Medulla oblongata (tissue), 1 donor: Measurements from ENCODE around the gene CHD5.

Source experiments
- DNase-seq: peaks from one replicate; pipeline ENCODE4 v3.0.0-alpha.2; 2015; ENCODE audit errors: extremely low spot score

The CHD5 gene

DNA sequence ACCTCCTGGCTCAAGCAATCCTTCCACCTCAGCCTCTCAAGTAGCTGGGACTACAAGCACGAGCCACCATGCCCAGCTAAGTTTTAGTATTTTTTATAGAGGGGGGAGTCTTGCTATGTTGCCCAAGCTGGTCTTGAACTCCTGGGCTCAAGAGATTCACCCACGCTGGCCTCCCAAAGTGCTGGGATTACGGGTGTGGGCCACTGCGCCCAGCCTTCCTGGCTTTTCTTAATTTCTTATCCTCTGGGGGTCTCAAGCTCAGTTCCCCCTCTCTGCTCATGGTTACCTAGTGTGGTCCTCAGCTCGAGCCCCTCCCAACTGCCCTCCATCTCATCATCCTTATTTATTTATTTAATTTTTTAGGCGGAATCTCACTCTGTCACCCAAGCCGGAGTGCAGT is 22.1 kb upstream of the CHD5 start:
- no peak for DNase-seq

DNA sequence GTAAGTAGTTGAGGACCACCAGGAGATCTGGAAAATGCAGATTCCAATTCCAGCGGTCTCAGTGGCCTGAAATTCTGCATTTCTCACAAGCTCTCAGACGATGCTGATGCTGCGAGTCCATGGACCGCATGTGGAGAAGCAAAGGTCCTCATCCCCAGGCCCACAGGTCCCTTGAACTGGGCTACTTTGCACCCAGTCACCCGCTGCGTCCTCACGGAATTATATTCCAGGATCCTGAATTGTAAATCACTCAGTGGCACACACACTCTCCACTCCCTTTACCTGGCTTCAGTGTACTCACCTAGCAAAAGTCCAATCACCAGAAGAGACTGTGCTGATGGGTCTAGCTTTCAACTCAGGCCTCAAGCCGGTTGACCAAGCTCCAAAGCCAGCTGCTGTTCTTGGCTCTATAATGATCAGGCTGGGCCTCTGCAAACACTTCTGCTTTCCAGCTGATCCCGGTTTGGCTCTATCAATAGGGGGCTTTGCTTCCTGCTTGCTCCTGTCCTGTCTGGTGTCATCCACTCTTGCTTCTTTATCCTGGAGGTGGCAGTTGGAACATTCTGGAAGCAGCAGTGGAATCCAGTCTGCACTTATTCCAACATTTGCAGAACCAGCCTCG is 20.2 kb upstream of the CHD5 start:
- DNase-seq, result no peak

- DNase-seq, result peak; percentile 99
Observed at GRCh38 chr1:6199298-6200187, 19.4 kb upstream of the CHD5 start, which contains the start of gene RPL22. Gene RPL22 (minus strand): TSS chr1:6199595. CDS start chr1:6199573, 22 bp downstream.

GRCh38 chr1:6198646-6199297 is 18.7 kb upstream of the CHD5 start:
- no peak for DNase-seq

- DNase-seq, result no peak
Observed at GRCh38 chr1:6197746-6198427, 17.8 kb upstream of the CHD5 start.

DNA sequence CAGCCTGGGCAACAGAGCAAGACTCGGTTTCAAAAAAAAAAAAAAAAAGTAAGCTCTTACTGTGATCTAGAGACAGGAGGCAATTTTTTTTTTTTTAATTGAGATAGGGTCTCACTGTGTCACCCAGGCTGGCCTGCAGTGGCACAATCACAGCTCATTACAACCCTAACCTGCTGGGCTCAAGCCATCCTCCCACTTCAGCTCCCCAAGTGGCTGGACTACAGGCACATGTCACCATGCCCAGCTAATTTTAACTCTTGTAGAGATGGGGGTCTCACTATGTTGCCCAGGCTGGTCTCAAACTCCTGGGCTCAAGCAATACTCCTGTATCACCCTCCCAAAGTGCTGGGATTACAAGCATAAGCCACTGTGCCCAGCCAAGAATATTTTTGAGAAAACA is 11.8 kb upstream of the CHD5 start:
- DNase-seq, result no peak

DNA sequence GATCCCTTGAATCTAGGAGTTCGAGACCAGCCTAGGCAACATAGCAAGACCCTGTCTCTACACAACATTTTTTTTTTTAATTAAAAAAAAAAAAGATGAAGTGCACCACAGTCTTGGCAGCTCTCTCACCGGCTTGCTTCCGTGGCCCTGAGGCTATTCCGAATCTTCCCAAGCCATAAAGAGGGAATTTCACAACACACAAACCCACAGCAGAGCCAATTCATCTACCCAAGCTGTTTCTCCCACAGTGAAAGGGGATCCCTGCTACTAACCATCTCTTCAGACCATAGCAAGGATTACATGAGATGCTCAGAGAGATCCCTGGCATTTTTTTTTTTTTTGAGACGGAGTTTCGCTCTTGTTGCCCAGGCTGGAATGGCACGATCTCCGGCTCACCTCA is 8.3 kb upstream of the CHD5 start:
- DNase-seq, result no peak

DNA sequence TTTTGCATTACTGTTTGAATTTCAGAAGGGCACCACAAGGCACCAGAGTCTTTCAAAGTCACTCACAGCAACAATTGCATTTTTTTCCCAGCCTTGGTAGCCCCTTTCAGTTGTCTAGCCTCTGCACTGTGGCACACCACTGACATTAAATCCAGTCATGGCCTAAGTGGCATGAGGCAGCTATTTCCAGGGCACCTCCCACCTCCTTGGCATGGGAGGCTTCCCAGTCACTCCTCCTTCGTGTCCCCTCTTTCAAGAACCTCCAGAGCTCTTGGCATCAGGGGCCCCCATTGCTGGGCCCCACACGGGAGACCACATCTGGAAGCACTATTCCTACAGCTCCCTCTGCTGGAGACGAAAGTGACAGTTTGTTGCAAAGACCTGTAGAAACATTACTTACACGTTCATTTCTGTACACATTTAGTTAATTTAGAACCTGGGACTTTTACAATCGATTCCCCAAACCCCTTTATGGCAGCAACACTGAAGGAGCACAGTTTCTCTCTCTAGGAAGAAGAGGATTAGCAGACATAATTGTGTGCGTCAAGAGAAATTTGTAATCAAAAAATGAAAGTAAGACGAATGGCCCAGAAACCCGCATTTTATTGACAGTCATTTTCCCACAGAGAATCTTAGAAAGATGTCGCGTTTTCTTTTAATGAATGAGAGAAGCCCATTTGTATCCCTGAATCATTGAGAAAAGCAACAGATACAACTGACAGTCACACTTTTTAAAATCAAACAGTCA is 5.7 kb upstream of the CHD5 start:
- peak; percentile 16 for DNase-seq

DNA sequence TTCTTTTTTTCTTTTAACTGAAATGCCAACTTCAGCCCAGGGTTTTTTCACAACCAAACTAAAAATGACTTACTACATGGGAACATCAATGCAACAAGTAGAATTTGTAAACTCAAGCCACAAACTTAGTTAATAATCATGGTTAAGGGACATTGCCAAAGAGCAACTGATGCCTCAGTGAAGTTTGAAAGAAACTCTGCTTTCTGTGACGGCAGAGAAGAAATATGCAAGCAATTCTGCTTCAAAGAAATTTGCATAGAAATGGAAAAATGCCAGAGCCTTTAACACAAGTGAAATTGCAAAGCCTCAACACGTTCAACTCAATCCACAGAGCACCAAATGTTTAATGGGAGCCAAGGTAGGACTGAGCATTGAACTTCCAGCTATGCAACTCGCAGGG is 5.0 kb upstream of the CHD5 start:
- no peak for DNase-seq

DNA sequence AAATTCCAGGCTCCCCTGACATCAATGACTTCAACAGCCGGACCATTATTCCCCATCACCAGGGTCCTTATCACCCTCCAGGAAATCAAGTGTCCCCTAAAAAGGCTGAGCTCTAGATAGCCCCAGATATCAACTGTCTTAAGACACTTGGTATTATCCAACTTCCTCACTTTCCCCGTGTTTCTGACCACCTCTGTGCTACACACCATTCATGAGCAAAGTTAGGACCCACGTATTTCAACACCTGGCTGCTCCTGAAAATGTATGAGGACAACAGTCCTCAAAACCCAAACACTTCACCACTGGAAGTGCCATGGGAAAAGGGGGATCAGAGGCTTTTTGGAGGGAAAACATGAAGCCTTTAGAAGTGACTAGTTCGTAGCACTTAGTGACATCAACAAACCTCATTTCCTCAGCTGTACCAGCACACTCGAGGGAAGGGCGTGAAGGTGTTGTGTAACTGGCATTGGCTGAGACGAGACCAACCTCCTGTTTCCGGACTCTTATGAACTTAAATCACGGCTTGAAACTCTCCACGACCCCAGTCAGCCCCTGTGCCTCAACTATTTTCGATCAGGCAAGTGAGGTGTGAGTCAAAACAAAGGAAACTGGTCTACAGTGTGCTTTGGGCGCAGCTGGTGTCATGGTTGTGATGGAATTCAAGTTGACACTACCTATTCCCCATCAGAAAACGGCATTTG is 4.1 kb upstream of the CHD5 start:
- no peak for DNase-seq

- DNase-seq, result no peak
Observed at GRCh38 chr1:6183520-6183989, 3.4 kb upstream of the CHD5 start.

DNA sequence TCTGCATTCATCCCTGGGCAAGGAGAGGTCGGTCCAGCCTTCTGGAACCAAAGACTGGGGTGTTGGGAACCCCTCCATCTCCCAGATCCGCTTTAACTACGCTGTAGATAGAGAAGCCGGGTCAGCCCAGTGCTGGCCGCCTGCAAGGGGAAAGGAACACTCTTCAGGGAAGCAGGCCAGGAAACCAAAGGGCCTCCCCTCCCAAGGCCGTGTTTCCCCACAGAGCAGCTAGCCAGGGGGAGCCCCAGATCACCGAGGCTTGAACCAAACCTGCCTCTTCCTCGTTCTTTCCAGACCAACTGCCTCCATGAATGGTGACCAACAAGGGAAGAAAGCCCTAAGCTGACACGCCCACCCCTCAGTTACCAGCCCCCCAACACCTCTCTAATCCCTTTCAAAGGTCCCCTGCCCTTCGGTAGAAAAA is 1.2 kb upstream of the CHD5 start:
- no peak for DNase-seq

DNA sequence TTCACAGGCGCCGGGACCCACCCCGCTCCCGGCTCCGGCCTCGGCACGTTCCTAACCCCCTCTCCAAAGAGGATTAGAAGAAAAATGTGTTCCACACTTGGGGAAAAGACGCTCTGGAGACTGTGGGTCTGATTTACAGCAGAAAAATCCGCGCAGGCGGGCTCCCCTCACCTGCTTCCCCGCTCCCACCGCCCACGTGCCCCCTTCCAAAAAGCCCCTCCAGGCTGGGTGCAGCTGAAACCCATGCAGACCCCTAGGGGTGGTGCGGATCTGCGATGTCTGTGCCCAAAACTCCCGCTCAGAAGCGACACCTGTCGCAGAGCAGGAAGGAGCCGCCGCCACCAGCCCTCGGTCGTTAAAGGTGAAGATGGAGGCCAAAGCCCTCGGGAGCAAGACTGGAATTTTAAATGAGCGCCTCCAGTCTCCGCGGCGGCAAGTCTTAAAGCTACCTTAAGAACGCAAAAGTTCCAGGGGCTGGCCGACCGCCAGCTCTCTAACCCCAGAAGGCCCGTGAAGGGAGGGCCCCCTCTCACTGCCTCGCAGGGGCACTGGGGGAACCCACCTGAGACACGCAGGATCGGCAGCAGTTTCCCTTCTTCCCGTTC is 688 bp upstream of the CHD5 start:
- DNase-seq, result no peak

DNA sequence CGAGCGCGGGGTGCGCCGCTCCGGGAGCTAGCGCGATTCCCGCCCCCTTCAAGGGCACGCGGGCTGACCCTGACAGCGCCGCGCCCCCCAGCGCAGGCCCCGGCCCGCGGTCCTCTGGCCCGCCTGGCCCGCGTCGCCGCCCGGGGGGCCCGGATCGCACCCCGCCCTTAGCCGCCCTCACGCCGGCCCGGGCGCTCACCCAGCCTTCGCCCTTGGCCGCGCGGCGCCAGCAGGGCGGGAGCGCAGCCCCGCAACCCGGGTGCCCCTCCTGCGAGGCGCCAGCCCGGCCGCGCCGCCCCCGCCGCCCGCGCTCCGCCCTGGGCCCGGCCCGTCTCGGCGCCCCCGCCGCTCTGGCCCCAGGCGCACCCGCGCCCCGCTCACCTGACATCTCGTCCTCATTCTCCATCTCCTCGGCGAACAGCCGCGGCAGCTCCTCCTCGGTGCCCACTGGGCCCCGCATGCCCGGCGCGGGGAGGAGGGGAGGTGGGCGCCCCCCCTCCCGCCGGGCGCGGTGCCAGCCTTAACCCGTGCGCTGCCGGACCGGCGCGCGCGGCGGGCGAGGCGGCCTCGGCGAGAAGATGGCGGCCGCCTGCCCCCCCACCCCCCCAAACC is 451 bp downstream of the CHD5 start:
- DNase-seq, result no peak

DNA sequence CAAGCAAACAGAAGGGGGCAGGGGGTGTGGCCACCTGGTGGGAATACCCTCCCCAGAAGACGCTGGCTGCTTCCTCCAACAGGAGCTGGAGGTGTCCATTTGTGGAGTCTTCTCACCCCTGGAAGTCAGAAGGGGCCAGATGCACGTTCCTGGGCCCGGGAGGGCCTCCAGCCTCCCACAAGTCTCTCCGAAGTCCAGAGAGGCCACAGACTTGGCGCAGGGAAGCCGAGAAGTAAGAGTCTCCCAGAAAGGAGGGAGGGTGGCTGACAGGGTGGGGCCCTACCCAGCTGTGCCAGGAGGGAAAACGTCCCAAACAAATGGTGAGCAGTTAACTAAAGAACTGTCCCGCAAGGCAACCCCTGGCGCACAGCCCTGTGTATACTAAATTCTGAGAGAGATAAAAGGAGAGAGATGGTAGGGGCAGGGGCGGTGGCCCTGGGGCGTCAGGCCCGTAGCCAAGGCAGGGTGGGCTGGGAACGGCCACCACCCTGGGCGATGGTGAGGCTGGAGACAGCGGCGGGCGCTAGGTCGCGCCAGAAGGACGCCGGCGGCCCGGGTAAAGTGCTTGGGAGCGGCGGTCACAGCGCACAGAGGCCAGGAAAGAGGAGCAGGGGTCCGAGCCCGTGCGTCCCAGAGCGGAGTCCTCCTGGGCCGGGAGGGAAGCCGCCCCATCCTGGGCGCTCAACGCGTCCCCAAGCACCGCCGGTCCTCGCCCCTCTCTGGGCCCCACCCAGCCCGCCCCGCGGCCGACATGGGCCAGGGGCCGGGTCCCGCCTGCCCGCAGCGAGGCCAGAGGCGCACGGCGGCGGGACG is 1.2 kb downstream of the CHD5 start:
- DNase-seq, result no peak

GRCh38 chr1:6177681-6178380 is 2.3 kb downstream of the CHD5 start:
- no peak for DNase-seq

- no peak for DNase-seq
Observed at GRCh38 chr1:6176779-6177178, 3.3 kb downstream of the CHD5 start.

- DNase-seq, result no peak
Observed at GRCh38 chr1:6175411-6175828, 4.7 kb downstream of the CHD5 start.
